Measurements from ENCODE around the gene CPNE9. TPM values are rescaled to one million over a fixed set of nuclear protein-coding genes. Genes with fewer than 3 reads are reported as not detected.

CPNE9 gene
- total RNA-seq, 1 donor from 2014 or later = 0.42 TPM

- H3K9me3 Mint-ChIP-seq = no peaks in the 10 kb centered on the region
- peaks cover 37% of the 10 kb centered on the region for H3K27me3 Mint-ChIP-seq (ENCODE audit: low read depth)
- TF ChIP-seq CTCF (IDR thresholded peaks at IDR 0.05; ENCODE audit: unreplicated experiment) = no peak
Measured at GRCh38 chr3:9721700-9722060, 18.0 kb downstream of the CPNE9 start.

GRCh38 chr3:9725775-9726515 lies 22.3 kb downstream of the CPNE9 start:
- TF ChIP-seq CTCF (IDR thresholded peaks at IDR 0.05; ENCODE audit: unreplicated experiment) = no peak

More at GRCh38 chr3:9721700-9722060, 18.0 kb downstream of the CPNE9 start:
- no peak overlapping the region for H3K27ac Mint-ChIP-seq
- DNase-seq (ENCODE audit: low spot score in 2 of 2, unreplicated experiment in 2 of 2) = no peak
- H3K36me3 Mint-ChIP-seq = no peaks in the 10 kb centered on the region
- H3K4me1 Mint-ChIP-seq = no peaks in the 10 kb centered on the region
- no peak overlapping the region for H3K4me3 Mint-ChIP-seq

GRCh38 chr3:9727041-9727595 lies 23.5 kb downstream of the CPNE9 start:
- Mint-ChIP-seq H3K36me3 (no peaks in the 10 kb centered on the region), H3K27ac (no peak overlapping the region), H3K4me1 (peaks cover 11% of the 10 kb centered on the region), H3K27me3 (ENCODE audit: low read depth) (peaks cover 26% of the 10 kb centered on the region), H3K9me3 (no peaks in the 10 kb centered on the region), H3K4me3 (no peak overlapping the region)
- no peak for DNase-seq (ENCODE audit: low spot score in 2 of 2, unreplicated experiment in 2 of 2)
- TF ChIP-seq CTCF (IDR thresholded peaks at IDR 0.05; ENCODE audit: unreplicated experiment) = no peak

More at GRCh38 chr3:9725775-9726515, 22.3 kb downstream of the CPNE9 start:
- H3K36me3 Mint-ChIP-seq = no peaks in the 10 kb centered on the region
- DNase-seq (ENCODE audit: low spot score in 2 of 2, unreplicated experiment in 2 of 2) = no peak
- H3K4me3 Mint-ChIP-seq = no peak overlapping the region
- no peak overlapping the region for H3K27ac Mint-ChIP-seq
- peaks cover 31% of the 10 kb centered on the region for H3K27me3 Mint-ChIP-seq (ENCODE audit: low read depth)
- peaks cover 10% of the 10 kb centered on the region for H3K4me1 Mint-ChIP-seq
- H3K9me3 Mint-ChIP-seq = no peaks in the 10 kb centered on the region

GRCh38 chr3:9727743-9728142 lies 24.1 kb downstream of the CPNE9 start:
- Mint-ChIP-seq H3K4me1 (peaks cover 17% of the 10 kb centered on the region), H3K27me3 (ENCODE audit: low read depth) (peaks cover 21% of the 10 kb centered on the region), H3K9me3 (no peaks in the 10 kb centered on the region), H3K27ac (no peak overlapping the region), H3K4me3 (no peak overlapping the region), H3K36me3 (no peaks in the 10 kb centered on the region)
- DNase-seq (ENCODE audit: low spot score in 2 of 2, unreplicated experiment in 2 of 2) = no peak
- TF ChIP-seq CTCF (IDR thresholded peaks at IDR 0.05; ENCODE audit: unreplicated experiment) = no peak

GRCh38 chr3:9729419-9729818 lies 25.8 kb downstream of the CPNE9 start:
- no peak for DNase-seq (ENCODE audit: low spot score in 2 of 2, unreplicated experiment in 2 of 2)
- Mint-ChIP-seq H3K4me3 (no peak overlapping the region), H3K27me3 (ENCODE audit: low read depth) (peaks cover 14% of the 10 kb centered on the region), H3K9me3 (no peaks in the 10 kb centered on the region), H3K4me1 (peaks cover 27% of the 10 kb centered on the region), H3K27ac (no peak overlapping the region), H3K36me3 (no peaks in the 10 kb centered on the region)
- no peak for TF ChIP-seq CTCF (IDR thresholded peaks at IDR 0.05; ENCODE audit: unreplicated experiment)
